Activated CD8-positive, alpha-beta T cell treated with anti-CD3 and anti-CD28 coated beads for 36 hours (primary cell): Measurements from ENCODE around the gene KLHL29. TPM values are rescaled to one million over a fixed set of nuclear protein-coding genes. Genes with fewer than 3 reads are reported as not detected.

Experiments used
- ATAC-seq: fragments of 200-7000 bp; cut with Tn5 transposase; one replicate; pipeline ENCODE4 v1.10.0; 2021; ENCODE audit warnings: mild to moderate bottlenecking, moderate library complexity
- CTCF ChIA-PET: fragments of 350-600 bp; sonication (Branson Sonifier 250); formaldehyde crosslinking; loops from one replicate; lab custom pipeline; 2021; ENCODE audit warnings: antibody characterized with exemption; lab: Charles Lee
- POLR2A ChIA-PET: fragments of 350-600 bp; sonication (Branson Sonifier 250); formaldehyde crosslinking; loops from one replicate; lab custom pipeline; 2021; ENCODE audit warnings: antibody characterized with exemption; lab: Charles Lee
- DNase-seq: peaks from one replicate; pipeline ENCODE4 v3.0.0-alpha.2; 2020
- H3K27ac Mint-ChIP-seq: one replicate; pipeline ENCODE4 v1.8.0; 2021; ENCODE audit warnings: mild to moderate bottlenecking, mixed read lengths
- H3K27me3 Mint-ChIP-seq: one replicate; pipeline ENCODE4 v1.8.0; 2021; ENCODE audit warnings: mixed read lengths
- H3K36me3 Mint-ChIP-seq: one replicate; pipeline ENCODE4 v1.8.0; 2021; ENCODE audit warnings: low read depth, mixed read lengths
- H3K4me1 Mint-ChIP-seq: one replicate; pipeline ENCODE4 v1.8.0; 2021; ENCODE audit warnings: low read depth, mixed read lengths
- H3K4me3 Mint-ChIP-seq: one replicate; pipeline ENCODE4 v1.8.0; 2021; ENCODE audit warnings: mild to moderate bottlenecking, moderate library complexity, mixed read lengths
- H3K9me3 Mint-ChIP-seq: one replicate; pipeline ENCODE4 v1.8.0; 2021; ENCODE audit warnings: mixed read lengths
- intact Hi-C: fragments of 100-400 bp; cut with micrococcal nuclease; formaldehyde crosslinking; loops from one replicate; pipeline ENCODE4 v1.10.0; 2022
- total RNA-seq, 2 experiments: library from RNA; stranded (reverse); gene quantifications; one replicate each; pipeline ENCODE4 v1.2.3, GENCODE V29; 2021
- TF ChIP-seq, protein P1 (sequence below): fragments of 200-600 bp; IDR thresholded peaks from one replicate; pipeline ENCODE4 v1.8.0; 2022; ENCODE audit warnings: antibody characterized with exemption, mild to moderate bottlenecking

The KLHL29 gene
- total RNA-seq, 2 experiments from 2014 or later = 1.0 to 1.2 TPM

DNA sequence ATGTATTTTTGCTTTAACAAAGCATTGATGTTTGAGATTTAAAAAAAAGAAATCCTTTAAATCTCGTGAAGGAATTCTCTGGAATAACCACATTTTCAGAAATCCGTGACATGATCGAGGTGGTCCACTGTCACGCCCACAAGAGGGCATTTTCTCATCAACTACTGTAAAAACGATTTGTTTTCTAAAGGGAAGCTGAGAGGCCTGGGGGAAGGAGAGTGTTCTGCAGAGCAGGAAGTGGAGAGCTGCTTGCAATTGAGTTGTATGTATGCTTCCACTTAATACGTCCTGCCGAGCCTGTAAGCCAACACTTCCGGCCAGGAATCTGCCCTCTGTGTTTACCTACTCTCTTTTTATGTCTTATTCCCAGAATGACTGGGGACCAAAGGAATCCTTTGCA is 19.4 kb downstream of the KLHL29 start:
- ChIA-PET CTCF (interaction anchor here (1.1 to 1.8 kb wide), 4 partner anchors 8 to 162 kb away, joined by 3 to 8 read pairs (median 4); no protein-coding TSS in a partner anchor), POLR2A (no interaction called here)
- Mint-ChIP-seq H3K36me3 (no peaks in the 10 kb centered on the region), H3K9me3 (no peaks in the 10 kb centered on the region), H3K27me3 (no peaks in the 10 kb centered on the region), H3K27ac (no peak overlapping the region), H3K4me1 (peaks cover 10% of the 10 kb centered on the region), H3K4me3 (no peak overlapping the region)
- DNase-seq (peak; percentile 25), ATAC-seq (peak; percentile 69)
- TF ChIP-seq, protein P1, sequence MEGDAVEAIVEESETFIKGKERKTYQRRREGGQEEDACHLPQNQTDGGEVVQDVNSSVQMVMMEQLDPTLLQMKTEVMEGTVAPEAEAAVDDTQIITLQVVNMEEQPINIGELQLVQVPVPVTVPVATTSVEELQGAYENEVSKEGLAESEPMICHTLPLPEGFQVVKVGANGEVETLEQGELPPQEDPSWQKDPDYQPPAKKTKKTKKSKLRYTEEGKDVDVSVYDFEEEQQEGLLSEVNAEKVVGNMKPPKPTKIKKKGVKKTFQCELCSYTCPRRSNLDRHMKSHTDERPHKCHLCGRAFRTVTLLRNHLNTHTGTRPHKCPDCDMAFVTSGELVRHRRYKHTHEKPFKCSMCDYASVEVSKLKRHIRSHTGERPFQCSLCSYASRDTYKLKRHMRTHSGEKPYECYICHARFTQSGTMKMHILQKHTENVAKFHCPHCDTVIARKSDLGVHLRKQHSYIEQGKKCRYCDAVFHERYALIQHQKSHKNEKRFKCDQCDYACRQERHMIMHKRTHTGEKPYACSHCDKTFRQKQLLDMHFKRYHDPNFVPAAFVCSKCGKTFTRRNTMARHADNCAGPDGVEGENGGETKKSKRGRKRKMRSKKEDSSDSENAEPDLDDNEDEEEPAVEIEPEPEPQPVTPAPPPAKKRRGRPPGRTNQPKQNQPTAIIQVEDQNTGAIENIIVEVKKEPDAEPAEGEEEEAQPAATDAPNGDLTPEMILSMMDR = no peak
- intact Hi-C loops = no loop called here

DNA sequence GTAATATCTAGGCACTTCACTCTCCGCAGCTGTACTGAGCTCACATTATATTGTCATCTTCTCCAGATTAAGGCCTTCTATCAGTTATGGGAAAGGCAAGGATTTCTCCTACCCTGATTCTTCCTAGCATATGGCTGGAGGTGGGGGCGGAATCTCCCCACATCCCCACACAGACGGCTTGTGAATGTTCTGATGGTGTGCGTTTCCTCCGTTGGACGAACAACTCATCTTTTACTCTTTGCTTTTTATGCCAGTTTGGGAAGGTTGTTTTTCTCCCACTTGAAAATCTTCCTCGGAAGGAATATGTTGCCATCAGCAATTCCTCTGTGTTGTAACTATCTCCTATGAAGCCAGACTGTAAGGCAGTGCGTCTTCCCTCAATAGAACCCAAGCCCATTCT is 24.3 kb downstream of the KLHL29 start:
- DNase-seq (no peak), ATAC-seq (no peak)
- H3K27ac Mint-ChIP-seq = no peak overlapping the region
- H3K36me3 Mint-ChIP-seq = no peaks in the 10 kb centered on the region
- H3K4me3 Mint-ChIP-seq = no peak overlapping the region
- TF ChIP-seq, protein P1 = no peak
- ChIA-PET POLR2A (no interaction called here), CTCF (no interaction called here)
- peaks cover 6% of the 10 kb centered on the region for H3K4me1 Mint-ChIP-seq
- H3K27me3 Mint-ChIP-seq = no peaks in the 10 kb centered on the region
- no peaks in the 10 kb centered on the region for H3K9me3 Mint-ChIP-seq
- intact Hi-C loops = no loop called here

DNA sequence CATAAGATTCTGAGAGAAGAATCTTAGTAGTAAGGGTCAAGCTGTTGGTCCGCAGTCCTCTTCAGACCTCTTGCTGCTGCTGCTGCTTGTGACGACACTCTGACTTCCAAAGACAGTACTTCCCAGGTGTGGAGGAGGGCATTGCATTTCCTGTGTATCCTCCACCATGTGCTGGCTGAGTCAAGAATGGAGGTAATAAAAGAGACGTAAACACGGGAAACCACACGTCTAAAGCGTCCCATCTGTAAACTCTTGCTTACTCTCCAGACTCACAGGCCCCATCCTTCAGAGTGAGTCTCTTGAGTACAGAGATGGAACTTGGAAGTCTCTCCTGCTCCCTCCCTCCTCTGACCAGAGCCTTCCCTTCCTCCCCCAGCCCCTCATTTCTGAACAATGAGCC is 25.6 kb downstream of the KLHL29 start:
- TF ChIP-seq, protein P1 = no peak
- CTCF ChIA-PET = no interaction called here
- Mint-ChIP-seq H3K4me1 (no peaks in the 10 kb centered on the region), H3K27me3 (no peaks in the 10 kb centered on the region), H3K9me3 (no peaks in the 10 kb centered on the region), H3K36me3 (no peaks in the 10 kb centered on the region), H3K4me3 (no peak overlapping the region), H3K27ac (no peak overlapping the region)
- DNase-seq (no peak), ATAC-seq (no peak)
- intact Hi-C loops = no loop called here
- POLR2A ChIA-PET = no interaction called here

DNA sequence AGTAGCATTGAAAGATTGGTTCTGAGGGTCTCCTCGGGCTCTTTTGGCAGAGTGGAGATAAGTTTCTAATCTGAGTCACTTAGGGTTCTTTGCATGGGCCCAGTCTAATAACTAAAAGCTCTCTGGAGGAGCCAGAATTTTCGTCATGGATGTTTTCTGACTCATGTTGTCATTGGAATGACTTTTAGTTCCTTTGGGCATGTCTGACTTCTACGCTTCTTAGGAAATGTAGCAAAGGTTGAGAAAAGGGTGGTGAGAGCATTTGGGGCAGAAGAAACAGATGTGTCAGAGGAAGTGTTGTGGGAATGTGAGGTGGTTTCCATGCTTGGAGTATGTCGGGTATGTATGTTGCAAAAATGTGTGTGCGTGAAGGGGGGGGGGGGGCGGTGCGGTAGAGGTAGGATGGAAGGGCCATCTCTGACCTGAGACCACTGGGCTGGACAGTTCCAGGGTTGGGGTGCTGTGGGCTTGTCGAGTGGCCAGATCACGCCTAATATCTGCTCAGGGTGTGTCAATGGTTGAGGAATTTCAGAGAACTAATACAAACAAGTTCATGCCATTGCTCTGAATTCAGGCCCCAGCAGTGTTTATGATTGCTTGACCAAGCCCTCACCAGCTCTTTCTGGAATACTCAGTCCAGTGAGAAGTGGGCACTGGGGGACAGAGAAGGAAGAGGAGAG is 26.9 kb downstream of the KLHL29 start:
- POLR2A ChIA-PET = no interaction called here
- no peak overlapping the region for H3K27ac Mint-ChIP-seq
- H3K36me3 Mint-ChIP-seq = no peaks in the 10 kb centered on the region
- CTCF ChIA-PET = no interaction called here
- DNase-seq (no peak), ATAC-seq (no peak)
- H3K4me1 Mint-ChIP-seq = no peaks in the 10 kb centered on the region
- no peaks in the 10 kb centered on the region for H3K9me3 Mint-ChIP-seq
- TF ChIP-seq, protein P1 = no peak
- H3K4me3 Mint-ChIP-seq = no peak overlapping the region
- H3K27me3 Mint-ChIP-seq = no peaks in the 10 kb centered on the region
- intact Hi-C loops = no loop called here

DNA sequence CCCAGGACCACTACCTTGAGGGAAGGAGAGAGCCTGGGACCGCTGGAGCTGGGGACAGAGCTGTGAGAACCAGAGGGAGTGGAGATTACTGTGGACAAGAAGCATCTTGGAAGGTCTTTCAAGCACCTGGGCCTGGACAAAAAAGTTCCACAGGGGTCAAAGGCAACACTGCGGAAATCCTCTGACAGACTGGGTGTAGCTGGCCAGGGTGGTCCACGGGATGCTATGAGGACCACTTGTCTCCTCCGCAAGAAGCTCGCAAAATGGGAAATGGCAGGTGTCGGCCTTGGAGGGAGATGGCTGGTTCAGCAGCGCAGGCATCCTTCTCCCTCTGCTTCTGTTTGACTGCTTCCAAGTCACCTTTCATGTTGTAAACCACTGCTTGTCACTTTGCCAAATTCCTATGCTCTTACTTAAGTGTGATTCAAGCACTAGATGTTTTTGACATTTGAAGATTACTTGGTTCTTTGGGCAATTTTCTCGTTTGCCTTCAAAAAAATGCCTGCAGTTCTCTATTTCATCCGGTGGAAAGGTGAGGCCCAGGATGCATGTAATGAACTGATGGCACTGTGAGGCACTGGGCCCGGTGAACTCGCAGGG is 27.7 kb downstream of the KLHL29 start:
- Mint-ChIP-seq H3K27me3 (no peaks in the 10 kb centered on the region), H3K36me3 (no peaks in the 10 kb centered on the region), H3K4me1 (no peaks in the 10 kb centered on the region), H3K27ac (no peak overlapping the region), H3K9me3 (no peaks in the 10 kb centered on the region), H3K4me3 (no peak overlapping the region)
- TF ChIP-seq, protein P1 = no peak
- DNase-seq (no peak), ATAC-seq (no peak)
- intact Hi-C loops = no loop called here
- ChIA-PET POLR2A (interaction anchor here (0.7 kb wide), 1 partner anchor 1205 kb away, joined by 3 read pairs; no protein-coding TSS in a partner anchor), CTCF (no interaction called here)
